NB4 (cell line): ENCODE results near the gene PYROXD2.

Experiments used
- POLR2A ChIP-seq: IDR thresholded peaks from 2 replicates; pipeline ENCODE4 v1.6.1; 2011; ENCODE audit warnings: mild to moderate bottlenecking; ENCODE audit not compliant: insufficient read length; ENCODE audit errors: extremely low read depth
- TF ChIP-seq, protein P1 (sequence below): IDR thresholded peaks from one replicate; pipeline ENCODE4 v1.5.1; 2012; ENCODE audit warnings: low read depth, low read length

- TF ChIP-seq POLR2A, result no peak
- TF ChIP-seq, protein P1, sequence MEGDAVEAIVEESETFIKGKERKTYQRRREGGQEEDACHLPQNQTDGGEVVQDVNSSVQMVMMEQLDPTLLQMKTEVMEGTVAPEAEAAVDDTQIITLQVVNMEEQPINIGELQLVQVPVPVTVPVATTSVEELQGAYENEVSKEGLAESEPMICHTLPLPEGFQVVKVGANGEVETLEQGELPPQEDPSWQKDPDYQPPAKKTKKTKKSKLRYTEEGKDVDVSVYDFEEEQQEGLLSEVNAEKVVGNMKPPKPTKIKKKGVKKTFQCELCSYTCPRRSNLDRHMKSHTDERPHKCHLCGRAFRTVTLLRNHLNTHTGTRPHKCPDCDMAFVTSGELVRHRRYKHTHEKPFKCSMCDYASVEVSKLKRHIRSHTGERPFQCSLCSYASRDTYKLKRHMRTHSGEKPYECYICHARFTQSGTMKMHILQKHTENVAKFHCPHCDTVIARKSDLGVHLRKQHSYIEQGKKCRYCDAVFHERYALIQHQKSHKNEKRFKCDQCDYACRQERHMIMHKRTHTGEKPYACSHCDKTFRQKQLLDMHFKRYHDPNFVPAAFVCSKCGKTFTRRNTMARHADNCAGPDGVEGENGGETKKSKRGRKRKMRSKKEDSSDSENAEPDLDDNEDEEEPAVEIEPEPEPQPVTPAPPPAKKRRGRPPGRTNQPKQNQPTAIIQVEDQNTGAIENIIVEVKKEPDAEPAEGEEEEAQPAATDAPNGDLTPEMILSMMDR, result no peak
Measured at GRCh38 chr10:98416606-98417388, 1.8 kb upstream of the PYROXD2 start.
